Esophagus squamous epithelium (tissue), 5 donors: ENCODE results near the gene TRIM58. TPM values are rescaled to one million over a fixed set of nuclear protein-coding genes. Genes with fewer than 3 reads are reported as not detected.

ENCODE experiments used
- DNase-seq: peaks from one replicate; lab custom pipeline; 2025; lab: John Stamatoyannopoulos, UW
- H3K27ac ChIP-seq, 4 donors: fragments of 200-600 bp; sonication (generic); one replicate each; pipeline ENCODE4 v1.5.1; 2016 to 2019; ENCODE audit warnings: mild to moderate bottlenecking in 1 of 4
- H3K27me3 ChIP-seq, 4 donors: fragments of 200-600 bp; sonication (generic); 1 replicate in 3 of 4; 2 replicates in 1 of 4; pipeline versions ENCODE4 v1.5.1 to v1.6.0; 2017 to 2021; ENCODE audit warnings: antibody characterized with exemption in 1 of 4
- H3K36me3 ChIP-seq, 3 donors: fragments of 200-600 bp; sonication (generic); one replicate each; pipeline ENCODE4 v1.5.1; 2016 to 2019
- H3K4me1 ChIP-seq, 3 donors: fragments of 200-600 bp; sonication (generic); one replicate each; pipeline ENCODE4 v1.5.1; 2017 to 2019
- H3K4me3 ChIP-seq, 4 donors: fragments of 200-600 bp; sonication (generic); 1 replicate in 3 of 4; 2 replicates in 1 of 4; pipeline ENCODE4 v1.5.1; 2016 to 2019; ENCODE audit warnings: mild to moderate bottlenecking in 2 of 4, moderate library complexity in 1 of 4
- H3K9me3 ChIP-seq, 3 donors: fragments of 200-600 bp; sonication (generic); one replicate each; pipeline ENCODE4 v1.5.1; 2016 to 2019
- POLR2A ChIP-seq, 4 donors: fragments of 450-650 bp; IDR thresholded peaks; one replicate each; pipeline ENCODE4 v1.6.1; 2017; ENCODE audit warnings: antibody characterized with exemption in 4 of 4, mild to moderate bottlenecking in 4 of 4, moderate library complexity in 3 of 4
- WGBS, 2 donors: methylation state at CpG; one replicate each; pipeline ENCODE4 v1.1.5; 2018; 5-methylcytosine and 5-hydroxymethylcytosine counted together
- intact Hi-C: fragments of 100-400 bp; cut with DNase I; formaldehyde crosslinking; loops from one replicate; pipeline ENCODE4 v1.15.0; 2022
- total RNA-seq, 4 donors: library from RNA; depleted of rRNA; stranded (reverse); fragments of >200 nt; gene quantifications; one replicate each; pipeline ENCODE4 v1.1.0, GENCODE V29; 2016
- TF ChIP-seq, protein P1 (sequence below), 6 experiments: fragments of 450-650 bp in 4 of 6; fragments of 200-600 bp in 2 of 6; sonication (generic) in 2 of 6; IDR thresholded peaks; one replicate each; pipeline ENCODE4 v1.5.1; 2016 to 2019; ENCODE audit warnings: antibody characterized with exemption in 6 of 6, mild to moderate bottlenecking in 4 of 6, moderate library complexity in 4 of 6
- donor health status: DM: yes; HTN: yes; CAD: no.

The TRIM58 gene
- total RNA-seq, 4 donors from 2014 or later, result 0.19 to 6.5 (median 0.26) TPM; not detected in 1

GRCh38 chr1:247883346-247883745, 26.4 kb downstream of the TRIM58 start:
- WGBS, 2 donors, result 86 to 96% methylated on average over 9 of the region's 9 CpGs

GRCh38 chr1:247884797-247885413, 27.9 kb downstream of the TRIM58 start:
- no peaks in the 10 kb centered on the region for H3K36me3 ChIP-seq
- no peak for DNase-seq
- H3K4me1 ChIP-seq, result no peaks in the 10 kb centered on the region
- no peaks in the 10 kb centered on the region for H3K9me3 ChIP-seq
- H3K4me3 ChIP-seq, result no peak overlapping the region
- no peaks in the 10 kb centered on the region for H3K27me3 ChIP-seq
- no peak overlapping the region for H3K27ac ChIP-seq
- TF ChIP-seq, protein P1, sequence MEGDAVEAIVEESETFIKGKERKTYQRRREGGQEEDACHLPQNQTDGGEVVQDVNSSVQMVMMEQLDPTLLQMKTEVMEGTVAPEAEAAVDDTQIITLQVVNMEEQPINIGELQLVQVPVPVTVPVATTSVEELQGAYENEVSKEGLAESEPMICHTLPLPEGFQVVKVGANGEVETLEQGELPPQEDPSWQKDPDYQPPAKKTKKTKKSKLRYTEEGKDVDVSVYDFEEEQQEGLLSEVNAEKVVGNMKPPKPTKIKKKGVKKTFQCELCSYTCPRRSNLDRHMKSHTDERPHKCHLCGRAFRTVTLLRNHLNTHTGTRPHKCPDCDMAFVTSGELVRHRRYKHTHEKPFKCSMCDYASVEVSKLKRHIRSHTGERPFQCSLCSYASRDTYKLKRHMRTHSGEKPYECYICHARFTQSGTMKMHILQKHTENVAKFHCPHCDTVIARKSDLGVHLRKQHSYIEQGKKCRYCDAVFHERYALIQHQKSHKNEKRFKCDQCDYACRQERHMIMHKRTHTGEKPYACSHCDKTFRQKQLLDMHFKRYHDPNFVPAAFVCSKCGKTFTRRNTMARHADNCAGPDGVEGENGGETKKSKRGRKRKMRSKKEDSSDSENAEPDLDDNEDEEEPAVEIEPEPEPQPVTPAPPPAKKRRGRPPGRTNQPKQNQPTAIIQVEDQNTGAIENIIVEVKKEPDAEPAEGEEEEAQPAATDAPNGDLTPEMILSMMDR (IDR thresholded peaks at IDR 0.05), result no peak
- no peak for TF ChIP-seq POLR2A (IDR thresholded peaks at IDR 0.05)
- WGBS, 2 donors, result 79 to 83% methylated on average over 10 of the region's 10 CpGs
- intact Hi-C loops, result no loop called here

More at GRCh38 chr1:247883346-247883745, 26.4 kb downstream of the TRIM58 start:
- Histone ChIP-seq H3K27ac (no peak overlapping the region), H3K4me3 (no peak overlapping the region), H3K9me3 (no peaks in the 10 kb centered on the region), H3K36me3 (no peaks in the 10 kb centered on the region), H3K27me3 (no peaks in the 10 kb centered on the region), H3K4me1 (no peaks in the 10 kb centered on the region)
- TF ChIP-seq, protein P1 (IDR thresholded peaks at IDR 0.05), result no peak
- TF ChIP-seq POLR2A (IDR thresholded peaks at IDR 0.05), result no peak
- no peak for DNase-seq
- intact Hi-C loops, result no loop called here

- WGBS, 2 donors, result 44 to 45% methylated on average over 2 of the region's 2 CpGs
- intact Hi-C loops, result no loop called here
- Histone ChIP-seq H3K27ac (no peak within 1 kb of the TSS), H3K27me3 (no peaks in the 10 kb centered on the region), H3K9me3 (no peaks in the 10 kb centered on the region), H3K36me3 (no peaks in the 10 kb centered on the region), H3K4me1 (no peaks in the 10 kb centered on the region), H3K4me3 (no peak within 1 kb of the TSS)
- DNase-seq, result no peak
- no peak for TF ChIP-seq POLR2A (IDR thresholded peaks at IDR 0.05)
- TF ChIP-seq, protein P1 (IDR thresholded peaks at IDR 0.05), result no peak
Observed at GRCh38 chr1:247895163-247895637, 38.2 kb downstream of the TRIM58 start, which contains the start of gene OR2W3. OR2W3 (plus strand) TSS chr1:247895587; CDS start chr1:247895587, 0 bp downstream.

GRCh38 chr1:247895976-247896375, 39.0 kb downstream of the TRIM58 start:
- Histone ChIP-seq H3K9me3 (no peaks in the 10 kb centered on the region), H3K27ac (no peak overlapping the region), H3K36me3 (no peaks in the 10 kb centered on the region), H3K4me1 (no peaks in the 10 kb centered on the region), H3K4me3 (no peak overlapping the region), H3K27me3 (no peaks in the 10 kb centered on the region)
- no peak for DNase-seq
- TF ChIP-seq, protein P1 (IDR thresholded peaks at IDR 0.05), result no peak
- TF ChIP-seq POLR2A (IDR thresholded peaks at IDR 0.05), result no peak
- 60 to 91% methylated on average over 1 to 8 of the region's 14 CpGs for WGBS, 2 donors
- intact Hi-C loops, result no loop called here

- no peak overlapping the region for H3K4me3 ChIP-seq
- H3K9me3 ChIP-seq, result no peaks in the 10 kb centered on the region
- H3K27me3 ChIP-seq, result no peaks in the 10 kb centered on the region
- intact Hi-C loops, result no loop called here
- no peaks in the 10 kb centered on the region for H3K4me1 ChIP-seq
- WGBS, 2 donors, result 73 to 83% methylated on average over 6 of the region's 6 CpGs
- no peak for TF ChIP-seq POLR2A (IDR thresholded peaks at IDR 0.05)
- TF ChIP-seq, protein P1 (IDR thresholded peaks at IDR 0.05), result no peak
- DNase-seq, result no peak
- no peak overlapping the region for H3K27ac ChIP-seq
- no peaks in the 10 kb centered on the region for H3K36me3 ChIP-seq
Observed at GRCh38 chr1:247904122-247904521, 47.1 kb downstream of the TRIM58 start.
